Loucy (cell line): ENCODE data around the gene ZW10.

Experiments
- H2AFZ ChIP-seq: fragments of 200-600 bp; sonication (generic); 2 replicates; pipeline ENCODE4 v1.6.0; 2016; ENCODE audit warnings: antibody characterized with exemption, mild to moderate bottlenecking, low read length, moderate library complexity
- H3F3A ChIP-seq: fragments of 200-600 bp; 2 replicates; pipeline ENCODE4 v1.6.0; 2016; ENCODE audit warnings: antibody characterized with exemption, low read depth, mild to moderate bottlenecking
- H3K27me3 ChIP-seq: fragments of 200-600 bp; sonication (generic); 2 replicates; pipeline ENCODE4 v1.6.1; 2014; ENCODE audit warnings: low read length, mild to moderate bottlenecking; ENCODE audit not compliant: insufficient read depth, poor library complexity, severe bottlenecking
- H3K36me3 ChIP-seq: fragments of 200-600 bp; sonication (generic); 2 replicates; pipeline ENCODE4 v1.6.1; 2016; ENCODE audit warnings: low read length; ENCODE audit not compliant: insufficient read depth
- H3K4me1 ChIP-seq: fragments of 200-600 bp; sonication (generic); 2 replicates; pipeline ENCODE4 v1.5.1; 2014; ENCODE audit warnings: low read length, mild to moderate bottlenecking; ENCODE audit not compliant: insufficient read depth, poor library complexity, severe bottlenecking
- H3K4me2 ChIP-seq: fragments of 200-600 bp; sonication (generic); 2 replicates; pipeline ENCODE4 v1.6.0; 2014; ENCODE audit warnings: antibody characterized with exemption, low read length, low read depth, mild to moderate bottlenecking; ENCODE audit not compliant: poor library complexity, severe bottlenecking
- H3K4me3 ChIP-seq: fragments of 200-600 bp; sonication (generic); 2 replicates; pipeline ENCODE4 v1.5.1; 2014; ENCODE audit warnings: low read length, mild to moderate bottlenecking, mixed read lengths; ENCODE audit not compliant: poor library complexity, severe bottlenecking
- H3K79me2 ChIP-seq: fragments of 200-600 bp; sonication (generic); 2 replicates; pipeline ENCODE4 v1.6.1; 2014; ENCODE audit warnings: low read length; ENCODE audit not compliant: insufficient read depth
- H3K9ac ChIP-seq: fragments of 200-600 bp; sonication (generic); 2 replicates; pipeline ENCODE4 v1.6.0; 2014; ENCODE audit warnings: mild to moderate bottlenecking, low read depth, low read length, moderate library complexity; ENCODE audit not compliant: poor library complexity, severe bottlenecking
- H3K9me2 ChIP-seq: fragments of 200-600 bp; sonication (generic); replicated peaks from 2 replicates; pipeline ENCODE4 v1.6.1; 2016; ENCODE audit warnings: low read depth, low read length, mixed read lengths
- H3K9me3 ChIP-seq: fragments of 200-600 bp; sonication (generic); 2 replicates; pipeline ENCODE4 v1.6.1; 2014; ENCODE audit warnings: mild to moderate bottlenecking, antibody characterized with exemption, low read length, low read depth; ENCODE audit not compliant: insufficient read depth
- H4K20me1 ChIP-seq: fragments of 200-600 bp; sonication (generic); 2 replicates; pipeline ENCODE4 v1.6.0; 2014; ENCODE audit warnings: antibody characterized with exemption, low read length, mild to moderate bottlenecking; ENCODE audit not compliant: insufficient read depth, poor library complexity, severe bottlenecking
- CTCF ChIP-seq: fragments of 200-600 bp; sonication (generic); conservative IDR thresholded peaks from 2 replicates; pipeline ENCODE4 v1.5.1; 2014; ENCODE audit warnings: mild to moderate bottlenecking, antibody characterized with exemption, low read length
- EZH2phosphoT487 ChIP-seq: fragments of 200-600 bp; IDR thresholded peaks from 2 replicates; pipeline ENCODE4 v1.6.1; 2018; ENCODE audit warnings: antibody characterized with exemption, mild to moderate bottlenecking, moderate library complexity, borderline replicate concordance

Gene ZW10

GRCh38 chr11:113725913-113726312 lies 47.6 kb downstream of the ZW10 start:
- Histone ChIP-seq H3K4me2 (no peak overlapping the region), H3K9me3 (no peaks in the 10 kb centered on the region)
- TF ChIP-seq CTCF (no peak), EZH2phosphoT487 (no peak)

GRCh38 chr11:113725407-113725806 lies 48.1 kb downstream of the ZW10 start:
- Histone ChIP-seq H3K36me3 (no peaks in the 10 kb centered on the region), H3K4me1 (no peaks in the 10 kb centered on the region), H3K4me2 (no peak overlapping the region), H3K9ac (no peak overlapping the region), H3K9me2 (no peaks in the 10 kb centered on the region), H3F3A (no peaks in the 10 kb centered on the region), H4K20me1 (no peaks in the 10 kb centered on the region), H3K79me2 (no peaks in the 10 kb centered on the region), H2AFZ (no peak overlapping the region), H3K27me3 (no peaks in the 10 kb centered on the region), H3K4me3 (no peak overlapping the region), H3K9me3 (no peaks in the 10 kb centered on the region)
- TF ChIP-seq EZH2phosphoT487: no peak
- no peak for TF ChIP-seq CTCF

More at GRCh38 chr11:113725913-113726312, 47.6 kb downstream of the ZW10 start:
- H3K4me1 ChIP-seq: no peaks in the 10 kb centered on the region
- H2AFZ ChIP-seq: no peak overlapping the region
- H4K20me1 ChIP-seq: no peaks in the 10 kb centered on the region
- H3K9ac ChIP-seq: no peak overlapping the region
- H3K9me2 ChIP-seq: no peaks in the 10 kb centered on the region
- no peaks in the 10 kb centered on the region for H3F3A ChIP-seq
- no peaks in the 10 kb centered on the region for H3K79me2 ChIP-seq
- no peaks in the 10 kb centered on the region for H3K36me3 ChIP-seq
- H3K4me3 ChIP-seq: no peak overlapping the region
- no peaks in the 10 kb centered on the region for H3K27me3 ChIP-seq

GRCh38 chr11:113724778-113725177 lies 48.7 kb downstream of the ZW10 start:
- Histone ChIP-seq H3K36me3 (no peaks in the 10 kb centered on the region), H3K9me3 (no peaks in the 10 kb centered on the region), H3K4me1 (no peaks in the 10 kb centered on the region), H3K9me2 (no peaks in the 10 kb centered on the region), H4K20me1 (no peaks in the 10 kb centered on the region), H3K4me3 (no peak overlapping the region), H3F3A (no peaks in the 10 kb centered on the region), H3K4me2 (no peak overlapping the region), H3K9ac (no peak overlapping the region), H3K27me3 (no peaks in the 10 kb centered on the region), H2AFZ (no peak overlapping the region), H3K79me2 (no peaks in the 10 kb centered on the region)
- TF ChIP-seq CTCF: no peak
- TF ChIP-seq EZH2phosphoT487: no peak
